Stimulated activated naive CD8-positive, alpha-beta T cell treated with anti-CD3 and anti-CD28 coated beads, Interleukin-15, Interleukin-2, amounts not matched to agents 100 ng/mL and 50 ng/mL, for 24 hours (primary cell): ENCODE data around the gene GAL3ST1.
"Not testable (repeated sequence)": the region's sequence is repeated elsewhere in the genome, so short reads cannot be mapped to it uniquely, and the experiment has no call there.

ENCODE experiments used
- H3K27ac Mint-ChIP-seq: one replicate; pipeline ENCODE4 v1.8.0; 2021; ENCODE audit warnings: mild to moderate bottlenecking, mixed read lengths
- H3K27me3 Mint-ChIP-seq: one replicate; pipeline ENCODE4 v1.8.0; 2021; ENCODE audit warnings: mixed read lengths
- H3K36me3 Mint-ChIP-seq: one replicate; pipeline ENCODE4 v1.8.0; 2021; ENCODE audit warnings: low read depth, mixed read lengths
- H3K4me1 Mint-ChIP-seq: one replicate; pipeline ENCODE4 v1.8.0; 2021; ENCODE audit warnings: low read depth, mixed read lengths
- H3K4me3 Mint-ChIP-seq: one replicate; pipeline ENCODE4 v1.8.0; 2021; ENCODE audit warnings: mild to moderate bottlenecking, mixed read lengths
- H3K9me3 Mint-ChIP-seq: one replicate; pipeline ENCODE4 v1.8.0; 2021; ENCODE audit warnings: mixed read lengths

The GAL3ST1 gene, protein sequence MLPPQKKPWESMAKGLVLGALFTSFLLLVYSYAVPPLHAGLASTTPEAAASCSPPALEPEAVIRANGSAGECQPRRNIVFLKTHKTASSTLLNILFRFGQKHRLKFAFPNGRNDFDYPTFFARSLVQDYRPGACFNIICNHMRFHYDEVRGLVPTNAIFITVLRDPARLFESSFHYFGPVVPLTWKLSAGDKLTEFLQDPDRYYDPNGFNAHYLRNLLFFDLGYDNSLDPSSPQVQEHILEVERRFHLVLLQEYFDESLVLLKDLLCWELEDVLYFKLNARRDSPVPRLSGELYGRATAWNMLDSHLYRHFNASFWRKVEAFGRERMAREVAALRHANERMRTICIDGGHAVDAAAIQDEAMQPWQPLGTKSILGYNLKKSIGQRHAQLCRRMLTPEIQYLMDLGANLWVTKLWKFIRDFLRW

DNA sequence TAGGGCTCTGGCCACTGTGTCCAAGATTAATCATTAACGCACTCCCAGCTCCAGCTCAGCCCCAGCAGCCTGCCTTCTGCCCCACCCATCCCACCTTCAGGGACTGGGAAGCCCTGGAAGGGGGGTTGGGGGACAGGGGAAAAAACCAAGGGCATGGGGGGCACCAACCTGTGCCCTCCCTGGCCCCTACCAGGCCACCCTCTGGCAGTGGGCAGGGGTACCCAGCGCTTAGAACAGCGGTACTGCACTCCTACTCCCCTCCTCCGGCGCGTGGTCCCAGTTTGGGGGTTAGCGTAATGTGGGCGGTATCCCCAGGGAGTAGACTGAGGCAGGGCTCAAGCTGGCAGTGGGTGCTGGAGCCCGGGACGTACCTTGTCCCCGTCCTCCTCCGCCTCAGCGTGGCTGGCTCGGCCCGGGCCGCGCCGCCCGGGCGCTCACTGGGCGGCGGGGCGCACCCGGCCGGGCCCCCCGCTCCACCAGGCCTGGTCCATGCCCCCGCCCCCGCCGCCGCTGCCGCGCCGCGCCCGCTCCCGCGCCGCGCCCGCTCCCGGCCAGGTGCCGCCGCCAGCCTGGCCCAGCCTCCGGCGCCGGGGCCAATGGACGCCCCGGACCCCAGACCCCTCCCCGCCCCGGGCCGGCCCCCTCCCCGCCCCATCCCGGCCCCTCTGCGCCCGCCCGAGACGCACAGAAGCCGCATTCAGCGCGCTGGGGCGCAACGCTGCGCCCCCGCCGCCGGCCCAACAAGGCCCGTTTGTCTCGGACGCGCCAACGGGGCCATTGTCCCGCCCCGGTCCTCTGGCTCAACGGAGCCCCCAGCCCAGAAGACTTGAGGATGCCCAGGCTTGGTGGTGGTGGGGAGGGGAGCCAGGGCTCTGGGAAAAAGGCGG is at the start of gene GAL3ST1:
GAL3ST1 (minus strand) TSS at position 571 of the 887 bp plus-strand sequence. CDS start 17,273 bp downstream, outside the sequence.
- Mint-ChIP-seq H3K36me3 (peaks cover 34% of the 10 kb centered on the region), H3K9me3 (no peaks in the 10 kb centered on the region), H3K27me3 (no peaks in the 10 kb centered on the region), H3K4me1 (no peaks in the 10 kb centered on the region), H3K4me3 (no peak within 1 kb of the TSS), H3K27ac (no peak within 1 kb of the TSS)

DNA sequence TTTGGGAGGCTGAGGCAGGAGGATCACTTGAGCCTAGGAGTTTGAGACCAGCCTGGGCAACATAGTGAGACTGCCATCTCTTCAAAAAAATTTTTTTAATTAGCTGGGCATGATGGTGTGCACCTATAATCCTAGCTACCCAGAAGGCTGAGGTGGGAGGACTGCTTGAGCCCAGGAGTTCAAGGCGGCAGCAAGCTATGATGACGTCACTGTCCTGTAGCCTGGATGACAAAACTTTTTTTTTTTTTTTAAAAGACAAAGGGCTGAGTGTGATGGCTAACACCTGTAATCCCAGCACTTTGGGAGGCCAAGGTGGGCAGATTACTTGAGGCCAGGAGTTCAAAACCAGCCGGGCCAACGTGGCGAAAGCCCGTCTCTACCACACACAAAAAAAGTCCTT is 45.4 kb upstream of the GAL3ST1 start:
- H3K27ac Mint-ChIP-seq, H3K36me3 Mint-ChIP-seq, H3K4me1 Mint-ChIP-seq, H3K27me3 Mint-ChIP-seq, H3K4me3 Mint-ChIP-seq, H3K9me3 Mint-ChIP-seq: not testable (repeated sequence)

DNA sequence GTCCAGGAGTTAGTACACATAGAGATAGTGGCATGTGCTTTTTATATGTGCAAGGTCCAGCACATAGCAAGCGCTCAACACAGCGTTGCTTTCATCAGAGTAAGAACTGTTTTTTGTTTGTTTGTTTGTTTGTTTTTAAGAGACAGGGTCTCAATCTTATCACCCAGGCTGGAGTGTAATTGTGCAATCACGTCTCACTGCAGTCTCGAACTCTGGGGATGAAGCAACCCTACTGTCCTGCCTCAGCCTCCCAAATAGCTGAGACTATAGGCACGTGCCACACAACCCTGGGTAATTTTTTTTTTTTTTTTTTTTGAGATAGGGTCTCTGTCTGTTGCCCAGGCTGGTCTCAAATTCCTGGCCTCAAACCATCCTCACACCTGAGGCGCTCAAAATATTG is 43.4 kb upstream of the GAL3ST1 start:
- H3K27me3 Mint-ChIP-seq = no peaks in the 10 kb centered on the region
- H3K9me3 Mint-ChIP-seq = no peaks in the 10 kb centered on the region
- no peaks in the 10 kb centered on the region for H3K4me1 Mint-ChIP-seq
- no peak overlapping the region for H3K27ac Mint-ChIP-seq
- no peak overlapping the region for H3K4me3 Mint-ChIP-seq
- H3K36me3 Mint-ChIP-seq = no peaks in the 10 kb centered on the region

DNA sequence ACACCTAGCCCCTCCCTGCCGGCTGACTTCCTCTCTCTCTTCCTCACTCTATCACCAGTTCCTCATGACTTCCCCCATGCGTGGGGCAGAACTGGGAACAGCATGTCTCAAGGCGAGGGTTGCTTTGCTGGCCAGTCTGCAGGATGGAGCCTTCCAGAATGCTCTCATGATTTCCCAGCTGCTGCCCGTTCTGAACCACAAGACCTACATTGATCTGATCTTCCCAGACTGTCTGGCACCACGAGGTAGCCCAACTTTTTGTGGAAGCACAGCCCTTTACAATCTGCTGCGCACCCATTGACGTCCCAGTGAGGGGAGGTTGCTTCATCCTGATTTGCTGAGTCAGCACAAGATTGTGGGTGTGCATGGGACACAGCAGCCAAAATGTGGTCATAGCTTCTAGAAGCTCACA is 41.1 kb upstream of the GAL3ST1 start:
- no peaks in the 10 kb centered on the region for H3K9me3 Mint-ChIP-seq
- no peaks in the 10 kb centered on the region for H3K27me3 Mint-ChIP-seq
- no peak overlapping the region for H3K27ac Mint-ChIP-seq
- H3K4me1 Mint-ChIP-seq = no peaks in the 10 kb centered on the region
- H3K36me3 Mint-ChIP-seq = no peaks in the 10 kb centered on the region
- no peak overlapping the region for H3K4me3 Mint-ChIP-seq

DNA sequence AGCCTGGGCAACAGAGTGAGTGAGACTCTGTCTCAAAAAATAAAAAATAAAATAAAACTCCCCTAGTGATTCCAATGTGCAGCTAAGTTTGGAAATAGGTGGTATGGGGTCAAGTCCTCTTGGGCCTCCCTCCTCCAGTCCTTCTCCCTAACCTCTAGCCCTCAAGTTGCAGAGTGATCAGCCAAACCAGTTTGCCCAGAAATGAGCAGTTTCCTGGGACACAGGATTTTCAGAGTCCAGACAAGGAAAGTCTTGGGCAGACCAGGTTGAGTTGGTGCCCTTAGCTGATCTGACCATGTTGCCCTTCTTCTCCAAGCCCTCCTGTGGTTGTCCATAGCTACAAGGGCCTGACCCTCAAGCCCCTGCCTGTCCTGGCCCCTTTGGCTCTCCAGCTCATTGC is 40.4 kb upstream of the GAL3ST1 start:
- H3K36me3 Mint-ChIP-seq = no peaks in the 10 kb centered on the region
- H3K4me3 Mint-ChIP-seq = no peak overlapping the region
- no peaks in the 10 kb centered on the region for H3K27me3 Mint-ChIP-seq
- no peak overlapping the region for H3K27ac Mint-ChIP-seq
- H3K9me3 Mint-ChIP-seq = no peaks in the 10 kb centered on the region
- H3K4me1 Mint-ChIP-seq = no peaks in the 10 kb centered on the region

DNA sequence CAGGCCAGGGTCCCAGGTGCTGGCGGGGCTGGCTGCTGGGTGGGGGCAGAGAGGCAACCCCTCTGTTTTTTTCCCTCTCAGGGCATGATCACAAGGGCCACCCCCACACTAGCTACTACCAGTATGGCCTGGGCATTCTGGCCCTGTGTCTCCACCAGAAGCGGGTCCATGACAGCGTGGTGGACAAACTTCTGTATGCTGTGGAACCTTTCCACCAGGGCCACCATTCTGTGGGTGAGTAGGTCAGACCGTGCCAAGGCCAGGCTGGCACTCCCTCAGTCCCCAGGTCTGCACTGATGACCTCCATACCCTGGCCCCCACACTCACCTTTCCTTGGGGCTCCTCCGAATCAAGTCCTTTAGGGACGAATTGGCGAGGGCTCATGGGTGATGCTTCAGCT is 39.8 kb upstream of the GAL3ST1 start:
- Mint-ChIP-seq H3K27ac (no peak overlapping the region), H3K36me3 (no peaks in the 10 kb centered on the region), H3K9me3 (no peaks in the 10 kb centered on the region), H3K4me1 (peaks cover 6% of the 10 kb centered on the region), H3K4me3 (no peak overlapping the region), H3K27me3 (no peaks in the 10 kb centered on the region)

DNA sequence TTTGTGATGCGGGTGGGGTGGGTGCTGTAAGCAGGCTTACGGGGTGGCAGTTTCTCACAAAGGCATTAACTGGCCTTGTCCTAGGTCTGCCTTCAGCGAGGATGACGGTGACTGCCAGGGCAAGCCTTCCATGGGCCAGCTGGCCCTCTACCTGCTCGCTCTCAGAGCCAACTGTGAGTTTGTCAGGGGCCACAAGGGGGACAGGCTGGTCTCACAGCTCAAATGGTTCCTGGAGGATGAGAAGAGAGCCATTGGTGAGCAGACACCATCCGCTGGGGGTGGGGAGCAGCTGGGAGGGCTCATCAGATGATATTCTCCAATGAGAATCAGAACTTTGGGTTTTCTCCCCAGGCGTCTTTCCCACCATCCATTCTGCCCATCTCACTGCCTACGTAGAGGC is 38.3 kb upstream of the GAL3ST1 start:
- H3K36me3 Mint-ChIP-seq = no peaks in the 10 kb centered on the region
- peaks cover 13% of the 10 kb centered on the region for H3K4me1 Mint-ChIP-seq
- no peak overlapping the region for H3K4me3 Mint-ChIP-seq
- H3K9me3 Mint-ChIP-seq = no peaks in the 10 kb centered on the region
- H3K27ac Mint-ChIP-seq = no peak overlapping the region
- no peaks in the 10 kb centered on the region for H3K27me3 Mint-ChIP-seq

DNA sequence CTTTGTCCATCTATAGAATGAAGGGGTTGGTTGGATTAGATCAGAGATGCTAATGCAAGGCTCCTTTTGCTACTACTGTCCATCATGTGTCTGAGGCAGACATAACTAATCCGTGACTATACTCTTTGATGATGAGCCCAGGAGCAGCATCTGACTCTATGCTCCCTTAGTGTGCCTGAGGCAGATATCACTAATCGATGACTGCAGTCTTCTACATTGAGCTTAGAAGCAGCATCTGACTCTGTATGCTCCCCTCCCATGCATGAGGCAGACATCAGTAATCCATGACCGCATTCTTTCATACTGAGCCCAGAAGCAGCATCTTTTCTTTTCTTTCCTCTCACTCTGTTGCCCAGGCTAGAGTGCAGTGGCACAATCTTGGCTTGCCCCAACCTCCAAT is 36.7 kb upstream of the GAL3ST1 start:
- no peaks in the 10 kb centered on the region for H3K27me3 Mint-ChIP-seq
- no peaks in the 10 kb centered on the region for H3K9me3 Mint-ChIP-seq
- H3K36me3 Mint-ChIP-seq = no peaks in the 10 kb centered on the region
- H3K27ac Mint-ChIP-seq = no peak overlapping the region
- peaks cover 25% of the 10 kb centered on the region for H3K4me1 Mint-ChIP-seq
- no peak overlapping the region for H3K4me3 Mint-ChIP-seq

DNA sequence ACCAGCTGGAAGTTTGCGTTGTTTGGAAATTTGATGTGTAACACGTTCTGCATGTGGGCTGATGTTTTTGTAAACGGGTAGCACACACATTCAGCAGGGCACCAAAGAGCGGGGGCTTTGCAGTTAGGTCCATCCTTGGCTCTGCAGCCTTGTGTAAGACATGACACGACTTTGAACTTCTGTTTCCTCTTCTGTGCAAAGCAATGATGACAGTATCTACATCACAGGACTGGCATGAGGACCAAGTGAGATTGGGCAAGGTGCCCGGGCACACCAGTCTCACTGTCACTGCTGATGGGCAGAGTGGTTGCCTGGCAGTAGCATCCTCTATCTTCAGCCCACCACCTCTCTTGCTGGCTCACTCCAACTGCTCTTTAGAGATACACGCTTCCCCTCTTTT is 35.8 kb upstream of the GAL3ST1 start:
- no peak overlapping the region for H3K4me3 Mint-ChIP-seq
- no peaks in the 10 kb centered on the region for H3K9me3 Mint-ChIP-seq
- H3K27me3 Mint-ChIP-seq = no peaks in the 10 kb centered on the region
- H3K27ac Mint-ChIP-seq = no peak overlapping the region
- H3K4me1 Mint-ChIP-seq = peaks cover 33% of the 10 kb centered on the region
- H3K36me3 Mint-ChIP-seq = no peaks in the 10 kb centered on the region

DNA sequence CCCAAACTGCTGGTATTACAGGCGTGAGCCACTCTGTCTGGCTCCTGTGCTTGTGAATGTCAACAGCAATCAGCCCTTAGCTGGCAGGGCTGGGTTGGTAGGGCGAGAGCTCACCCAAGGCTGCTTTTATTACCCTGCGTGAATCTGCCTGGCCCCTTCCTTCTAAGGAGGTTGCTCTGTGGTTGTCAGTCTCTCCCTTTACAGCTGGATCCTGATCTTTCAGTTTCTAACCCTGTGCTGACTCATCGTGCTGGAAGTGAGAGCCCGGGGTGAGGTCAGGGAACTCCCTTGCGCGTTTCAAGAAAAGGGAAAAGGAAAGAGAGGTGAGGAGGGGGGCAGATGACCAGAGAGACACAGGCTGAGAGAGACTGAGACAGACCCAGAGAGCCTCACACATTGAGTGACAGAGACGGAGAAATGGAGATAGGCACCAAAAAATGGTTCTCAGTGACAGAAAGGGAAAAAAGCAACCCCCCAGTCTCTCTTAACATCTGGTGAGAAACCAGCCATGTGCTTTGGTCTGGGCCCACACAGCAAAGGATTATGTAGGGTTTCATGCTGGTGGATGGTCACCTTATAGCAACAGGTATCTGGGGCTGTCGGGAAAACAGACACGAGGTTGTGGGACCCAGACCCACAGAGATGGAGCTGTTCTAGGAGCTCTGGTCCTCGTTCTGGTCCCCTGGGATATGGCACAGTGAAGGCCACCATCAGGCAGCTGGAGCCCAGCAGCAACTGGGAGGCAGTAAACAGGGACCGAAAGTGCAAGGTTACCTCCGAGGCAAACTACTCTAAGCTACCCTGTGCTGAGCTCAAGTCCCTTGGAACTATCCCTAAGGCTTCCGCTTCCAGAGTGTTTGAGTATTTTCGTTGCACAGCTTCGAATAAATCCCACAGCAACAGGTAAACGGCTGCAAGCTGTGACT is 35.1 kb upstream of the GAL3ST1 start:
- H3K27me3 Mint-ChIP-seq = no peaks in the 10 kb centered on the region
- peaks cover 33% of the 10 kb centered on the region for H3K4me1 Mint-ChIP-seq
- H3K27ac Mint-ChIP-seq = peak overlapping the region; percentile 79
- no peaks in the 10 kb centered on the region for H3K36me3 Mint-ChIP-seq
- H3K4me3 Mint-ChIP-seq = no peak overlapping the region
- H3K9me3 Mint-ChIP-seq = no peaks in the 10 kb centered on the region

DNA sequence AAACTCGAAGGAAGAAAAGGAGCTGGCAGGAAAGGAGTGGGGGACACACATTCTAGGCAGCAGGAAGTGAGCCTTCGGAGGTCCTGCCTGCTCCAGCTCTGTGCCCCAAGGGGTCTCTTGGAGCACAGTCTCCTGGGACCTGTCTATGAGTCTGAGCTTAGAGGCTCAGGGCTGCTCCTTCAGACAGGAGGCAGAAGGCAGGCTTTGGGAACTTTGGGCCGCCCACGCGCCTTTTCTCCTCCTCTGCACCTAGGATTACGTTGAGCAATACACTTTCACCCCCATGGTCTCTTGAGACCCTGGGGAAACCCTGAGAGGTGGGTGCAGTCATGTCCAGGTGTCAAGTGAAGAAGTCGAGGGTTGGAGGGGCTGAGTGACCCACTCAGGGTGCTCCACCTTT is 33.5 kb upstream of the GAL3ST1 start:
- H3K9me3 Mint-ChIP-seq = no peaks in the 10 kb centered on the region
- H3K27me3 Mint-ChIP-seq = no peaks in the 10 kb centered on the region
- no peak overlapping the region for H3K27ac Mint-ChIP-seq
- H3K4me3 Mint-ChIP-seq = no peak overlapping the region
- no peaks in the 10 kb centered on the region for H3K36me3 Mint-ChIP-seq
- peaks cover 33% of the 10 kb centered on the region for H3K4me1 Mint-ChIP-seq

DNA sequence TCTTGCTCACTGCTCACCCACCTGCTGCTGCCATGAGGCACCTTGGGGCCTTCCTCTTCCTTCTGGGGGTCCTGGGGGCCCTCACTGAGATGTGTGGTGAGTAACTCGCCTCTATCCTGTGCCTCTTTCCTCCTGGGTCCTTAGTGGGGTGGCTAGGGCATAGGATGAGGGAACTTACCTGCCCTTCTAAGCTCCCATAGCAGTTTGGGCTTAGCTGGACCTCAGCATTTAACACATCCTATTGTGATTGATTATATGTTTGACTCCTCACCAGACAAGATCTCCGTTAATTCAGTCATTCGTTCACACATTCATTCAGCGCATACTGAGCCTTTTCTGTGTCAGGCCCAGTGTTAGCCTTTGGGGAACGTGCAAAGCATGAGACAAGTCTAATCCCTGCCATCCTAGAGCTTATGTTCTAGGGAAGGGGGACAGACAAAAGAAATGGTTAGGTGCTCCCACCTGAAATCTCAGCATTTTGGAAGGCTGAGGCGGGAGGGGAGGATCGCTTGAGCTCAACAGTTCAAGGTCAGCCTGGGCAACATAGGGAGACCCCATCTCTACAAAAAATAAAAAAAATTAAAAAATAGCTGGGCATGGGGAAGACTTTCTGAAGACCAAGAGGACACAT is 33.0 kb upstream of the GAL3ST1 start:
- Mint-ChIP-seq H3K4me3 (peak overlapping the region; percentile 69), H3K9me3 (no peaks in the 10 kb centered on the region), H3K27me3 (no peaks in the 10 kb centered on the region), H3K4me1 (peaks cover 33% of the 10 kb centered on the region), H3K27ac (peak overlapping the region; percentile 55), H3K36me3 (no peaks in the 10 kb centered on the region)

DNA sequence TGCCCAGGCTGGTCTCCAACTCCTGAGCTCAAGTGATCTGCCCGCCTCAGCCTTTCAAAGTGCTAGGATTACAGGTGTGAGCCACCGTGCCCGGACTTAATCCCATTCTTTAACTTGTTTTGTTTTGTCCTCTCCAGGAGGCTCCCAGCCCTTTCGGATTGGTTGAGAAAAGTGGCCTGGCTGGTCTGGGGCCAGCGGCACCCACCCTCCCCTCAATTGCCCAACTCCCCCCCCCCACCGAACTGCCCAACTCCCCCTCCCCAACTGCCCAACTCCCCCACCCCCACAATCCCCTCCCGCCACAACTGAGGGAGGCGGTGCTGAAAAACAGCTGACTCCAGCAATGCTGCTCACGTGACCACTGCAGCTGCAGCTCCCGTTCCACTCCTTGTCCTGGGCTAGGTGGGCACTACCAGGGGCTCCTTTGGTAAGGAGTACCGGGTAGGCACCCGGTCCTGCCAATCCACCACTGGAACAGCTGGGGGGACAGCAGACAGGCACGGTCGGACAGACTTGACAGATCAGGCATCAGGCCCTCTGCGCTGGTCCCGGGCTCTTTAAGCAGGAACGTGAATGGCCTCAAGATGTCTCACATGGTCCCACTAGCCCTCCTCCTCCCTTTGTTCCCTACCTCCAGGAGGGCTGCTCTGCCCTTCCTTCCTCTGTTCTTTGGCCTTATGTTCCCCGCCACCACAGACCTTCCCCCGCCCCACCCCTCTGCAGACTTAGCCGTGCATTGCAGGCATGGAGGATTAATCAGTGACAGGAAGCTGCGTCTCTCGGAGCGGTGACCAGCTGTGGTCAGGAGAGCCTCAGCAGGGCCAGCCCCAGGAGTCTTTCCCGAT is 32.2 kb upstream of the GAL3ST1 start, which contains the start of gene TCN2:
TCN2 (plus strand) TSS at position 720 of the 845 bp plus-strand sequence. CDS start 158 bp downstream, outside the sequence.
- H3K27me3 Mint-ChIP-seq = no peaks in the 10 kb centered on the region
- peak within 1 kb of the TSS; percentile 55 for H3K27ac Mint-ChIP-seq
- no peaks in the 10 kb centered on the region for H3K9me3 Mint-ChIP-seq
- H3K36me3 Mint-ChIP-seq = no peaks in the 10 kb centered on the region
- H3K4me3 Mint-ChIP-seq = peak within 1 kb of the TSS; percentile 69
- H3K4me1 Mint-ChIP-seq = peaks cover 37% of the 10 kb centered on the region
